ENCODE results near the gene SIDT2. TPM values are rescaled to one million over a fixed set of nuclear protein-coding genes. Genes with fewer than 3 reads are reported as not detected.

SIDT2 gene
- total RNA-seq, 1 experiment from 2014 or later, result 47.6 TPM

DNA sequence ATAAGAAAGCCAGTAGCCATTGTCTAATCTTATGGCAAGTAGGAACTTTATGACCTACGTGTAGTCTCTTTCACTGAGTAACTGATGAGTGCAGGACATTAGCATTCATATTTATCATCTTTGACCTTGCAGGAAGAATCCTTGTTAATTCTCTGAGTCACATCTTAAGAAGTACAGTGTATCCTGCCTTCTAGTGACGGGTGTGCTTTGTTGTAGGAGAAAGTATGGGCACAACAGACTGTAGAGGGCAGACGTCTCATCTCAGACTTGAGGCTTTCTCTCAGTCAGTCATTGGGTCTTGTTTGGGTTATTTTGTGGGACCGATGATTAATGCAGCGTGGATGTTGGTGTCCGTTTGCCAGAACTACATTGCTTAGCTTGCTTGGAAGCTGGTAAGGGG lies 60.8 kb downstream of the SIDT2 start:
- intact Hi-C loops (cut with micrococcal nuclease; ENCODE audit: unreplicated experiment) (loop anchor here (5.0 kb wide), 1 partner anchor 78 kb away; the partner anchor contains the start of gene BACE1), in situ Hi-C loops (cut with HindIII; ENCODE audit: low pct_unique_long_range_greater_than_20kb, low sequenced_read_pairs) (no loop called here)
- Histone ChIP-seq H3K9me3 (ENCODE audit: control insufficient read depth, insufficient read depth, low read depth, low read length) (no peaks in the 10 kb centered on the region), H3K36me3 (ENCODE audit: control insufficient read depth, insufficient read depth, low read length) (peaks cover 10% of the 10 kb centered on the region), H3K27ac (ENCODE audit: low read length) (no peak overlapping the region), H3K27me3 (ENCODE audit: control insufficient read depth, insufficient read depth, low read length) (no peaks in the 10 kb centered on the region), H3K4me1 (ENCODE audit: control insufficient read depth, insufficient read depth, low read length) (peaks cover under 1% of the 10 kb centered on the region), H3K4me3 (ENCODE audit: low read depth in 2 of 2, low read length in 2 of 2) (no peak overlapping the region)
- CTCF ChIA-PET, result no interaction called here
- peak; percentile 83 for ATAC-seq
- no TSS peak for BruUV-seq (replicated peaks)
- POLR2A ChIA-PET, result no interaction called here
- TF ChIP-seq POLR2AphosphoS5 (IDR thresholded peaks at IDR 0.05; ENCODE audit: low read depth, low read length) (no peak), TCF7L2 (IDR thresholded peaks at IDR 0.05; ENCODE audit: low read depth, low read length) (no peak), SIN3A (IDR thresholded peaks at IDR 0.05; ENCODE audit: borderline replicate concordance, insufficient read depth, low read depth, low read length) (no peak)
- TF ChIP-seq, protein P1, sequence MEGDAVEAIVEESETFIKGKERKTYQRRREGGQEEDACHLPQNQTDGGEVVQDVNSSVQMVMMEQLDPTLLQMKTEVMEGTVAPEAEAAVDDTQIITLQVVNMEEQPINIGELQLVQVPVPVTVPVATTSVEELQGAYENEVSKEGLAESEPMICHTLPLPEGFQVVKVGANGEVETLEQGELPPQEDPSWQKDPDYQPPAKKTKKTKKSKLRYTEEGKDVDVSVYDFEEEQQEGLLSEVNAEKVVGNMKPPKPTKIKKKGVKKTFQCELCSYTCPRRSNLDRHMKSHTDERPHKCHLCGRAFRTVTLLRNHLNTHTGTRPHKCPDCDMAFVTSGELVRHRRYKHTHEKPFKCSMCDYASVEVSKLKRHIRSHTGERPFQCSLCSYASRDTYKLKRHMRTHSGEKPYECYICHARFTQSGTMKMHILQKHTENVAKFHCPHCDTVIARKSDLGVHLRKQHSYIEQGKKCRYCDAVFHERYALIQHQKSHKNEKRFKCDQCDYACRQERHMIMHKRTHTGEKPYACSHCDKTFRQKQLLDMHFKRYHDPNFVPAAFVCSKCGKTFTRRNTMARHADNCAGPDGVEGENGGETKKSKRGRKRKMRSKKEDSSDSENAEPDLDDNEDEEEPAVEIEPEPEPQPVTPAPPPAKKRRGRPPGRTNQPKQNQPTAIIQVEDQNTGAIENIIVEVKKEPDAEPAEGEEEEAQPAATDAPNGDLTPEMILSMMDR (IDR thresholded peaks at IDR 0.05), result no peak
- TF ChIP-seq, protein P2, sequence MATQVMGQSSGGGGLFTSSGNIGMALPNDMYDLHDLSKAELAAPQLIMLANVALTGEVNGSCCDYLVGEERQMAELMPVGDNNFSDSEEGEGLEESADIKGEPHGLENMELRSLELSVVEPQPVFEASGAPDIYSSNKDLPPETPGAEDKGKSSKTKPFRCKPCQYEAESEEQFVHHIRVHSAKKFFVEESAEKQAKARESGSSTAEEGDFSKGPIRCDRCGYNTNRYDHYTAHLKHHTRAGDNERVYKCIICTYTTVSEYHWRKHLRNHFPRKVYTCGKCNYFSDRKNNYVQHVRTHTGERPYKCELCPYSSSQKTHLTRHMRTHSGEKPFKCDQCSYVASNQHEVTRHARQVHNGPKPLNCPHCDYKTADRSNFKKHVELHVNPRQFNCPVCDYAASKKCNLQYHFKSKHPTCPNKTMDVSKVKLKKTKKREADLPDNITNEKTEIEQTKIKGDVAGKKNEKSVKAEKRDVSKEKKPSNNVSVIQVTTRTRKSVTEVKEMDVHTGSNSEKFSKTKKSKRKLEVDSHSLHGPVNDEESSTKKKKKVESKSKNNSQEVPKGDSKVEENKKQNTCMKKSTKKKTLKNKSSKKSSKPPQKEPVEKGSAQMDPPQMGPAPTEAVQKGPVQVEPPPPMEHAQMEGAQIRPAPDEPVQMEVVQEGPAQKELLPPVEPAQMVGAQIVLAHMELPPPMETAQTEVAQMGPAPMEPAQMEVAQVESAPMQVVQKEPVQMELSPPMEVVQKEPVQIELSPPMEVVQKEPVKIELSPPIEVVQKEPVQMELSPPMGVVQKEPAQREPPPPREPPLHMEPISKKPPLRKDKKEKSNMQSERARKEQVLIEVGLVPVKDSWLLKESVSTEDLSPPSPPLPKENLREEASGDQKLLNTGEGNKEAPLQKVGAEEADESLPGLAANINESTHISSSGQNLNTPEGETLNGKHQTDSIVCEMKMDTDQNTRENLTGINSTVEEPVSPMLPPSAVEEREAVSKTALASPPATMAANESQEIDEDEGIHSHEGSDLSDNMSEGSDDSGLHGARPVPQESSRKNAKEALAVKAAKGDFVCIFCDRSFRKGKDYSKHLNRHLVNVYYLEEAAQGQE (IDR thresholded peaks at IDR 0.05; ENCODE audit: insufficient read depth in 1 of 2, low read depth in 2 of 2, low read length in 1 of 2), result no peak
- DNase-seq (ENCODE audit: low read depth, low spot score), result no peak

Other genes with a start within 250 kb of the SIDT2 start
- 39.7 TPM for gene SIK3, start 80.3 kb upstream of the SIDT2 start, total RNA-seq (2021; ENCODE audit: unreplicated experiment)
- 179 TPM for gene PAFAH1B2, start 34.5 kb upstream of the SIDT2 start, total RNA-seq (2021; ENCODE audit: unreplicated experiment)
- 6.4 TPM for gene TAGLN, start 20.6 kb downstream of the SIDT2 start, total RNA-seq (2021; ENCODE audit: unreplicated experiment)
- 60.6 TPM for gene PCSK7, start 53.3 kb downstream of the SIDT2 start, total RNA-seq (2021; ENCODE audit: unreplicated experiment)
- 39.7 TPM for gene RNF214, start 53.9 kb downstream of the SIDT2 start, total RNA-seq (2021; ENCODE audit: unreplicated experiment)
- gene BACE1-AS, start 112.6 kb downstream of the SIDT2 start, total RNA-seq (2021; ENCODE audit: unreplicated experiment), result 10.8 TPM
- 4.9 TPM for gene BACE1, start 137.5 kb downstream of the SIDT2 start, total RNA-seq (2021; ENCODE audit: unreplicated experiment)
- gene CEP164, start 149.1 kb downstream of the SIDT2 start, total RNA-seq (2021; ENCODE audit: unreplicated experiment), result 75.4 TPM

Measured in Panc1 (cell line).